Uterus (tissue), 4 donors: ENCODE results near the gene CDC20. TPM values are rescaled to one million over a fixed set of nuclear protein-coding genes. Genes with fewer than 3 reads are reported as not detected.

Experiments used
- DNase-seq, 2 donors: peaks; one replicate each; pipeline ENCODE4 v3.0.0-alpha.2; 2019 to 2020
- H3K27ac ChIP-seq, 2 donors: fragments of 200-600 bp; sonication (generic); 1 replicate in 1 of 2; 2 replicates in 1 of 2; pipeline ENCODE4 v1.5.1; 2016 to 2018
- H3K27me3 ChIP-seq, 2 donors: fragments of 200-600 bp; sonication (generic); one replicate each; pipeline ENCODE4 v1.5.1; 2018 to 2019; ENCODE audit warnings: control low read depth in 1 of 2
- H3K36me3 ChIP-seq, 2 donors: fragments of 200-600 bp; sonication (generic); one replicate each; pipeline ENCODE4 v1.5.1; 2019; ENCODE audit warnings: control low read depth in 1 of 2
- H3K4me1 ChIP-seq, 2 donors: fragments of 200-600 bp; sonication (generic); one replicate each; pipeline ENCODE4 v1.5.1; 2018 to 2019; ENCODE audit warnings: control low read depth in 1 of 2
- H3K4me3 ChIP-seq, 2 donors: fragments of 200-600 bp; sonication (generic); 1 replicate in 1 of 2; 2 replicates in 1 of 2; pipeline ENCODE4 v1.5.1; 2018 to 2019; ENCODE audit warnings: mild to moderate bottlenecking in 1 of 2
- H3K9me3 ChIP-seq, 2 donors: fragments of 200-600 bp; sonication (generic); one replicate each; pipeline ENCODE4 v1.5.1; 2019; ENCODE audit warnings: control low read depth in 1 of 2
- POLR2A ChIP-seq, 2 donors: fragments of 450-650 bp; IDR thresholded peaks; one replicate each; pipeline ENCODE4 v1.6.1; 2016; ENCODE audit warnings: antibody characterized with exemption in 2 of 2, mild to moderate bottlenecking in 1 of 2, moderate library complexity in 1 of 2
- intact Hi-C: fragments of 100-400 bp; cut with DNase I; formaldehyde crosslinking; loops from one replicate; pipeline ENCODE4 v1.15.1; 2023; ENCODE audit warnings: low total_unique reads
- total RNA-seq, 4 donors: library from RNA; depleted of rRNA in 3 of 4; stranded (reverse); fragments of >200 nt in 3 of 4; gene quantifications; one replicate each; pipeline versions ENCODE4 v1.1.0 to v1.2.4, GENCODE V29; 2014 to 2023
- TF ChIP-seq, protein P1 (sequence below), 4 experiments: fragments of 200-600 bp in 2 of 4; fragments of 450-650 bp in 2 of 4; sonication (generic) in 2 of 4; IDR thresholded peaks; one replicate each; pipeline ENCODE4 v1.5.1; 2016 to 2019; ENCODE audit warnings: antibody characterized with exemption in 4 of 4, mild to moderate bottlenecking in 2 of 4, moderate library complexity in 1 of 4
- donor health status: DM: yes; HTN: yes; CAD: no.

The CDC20 gene
- total RNA-seq, 4 donors from 2014 or later: 1.3 to 20.3 TPM; not detected in 2

DNA sequence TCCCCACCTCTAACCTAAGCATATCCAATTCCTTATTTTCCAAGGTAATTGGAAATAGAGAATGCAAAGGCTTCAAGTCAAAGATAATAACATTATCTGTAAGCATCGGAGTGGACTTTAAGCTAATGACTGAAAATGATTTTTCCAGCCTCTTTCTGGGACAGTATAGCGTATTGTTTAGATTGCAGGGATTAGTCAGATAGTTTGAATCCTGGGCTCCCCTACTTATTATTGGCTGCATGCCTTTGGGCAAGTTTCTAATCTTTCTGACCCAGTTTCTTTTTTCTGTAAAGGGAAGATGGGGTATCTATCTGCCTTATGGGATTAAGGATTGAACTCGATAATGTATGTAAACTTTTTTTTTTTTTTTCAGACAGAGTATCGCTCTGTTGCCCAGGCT lies 1.5 kb upstream of the CDC20 start:
- TF ChIP-seq, protein P1, sequence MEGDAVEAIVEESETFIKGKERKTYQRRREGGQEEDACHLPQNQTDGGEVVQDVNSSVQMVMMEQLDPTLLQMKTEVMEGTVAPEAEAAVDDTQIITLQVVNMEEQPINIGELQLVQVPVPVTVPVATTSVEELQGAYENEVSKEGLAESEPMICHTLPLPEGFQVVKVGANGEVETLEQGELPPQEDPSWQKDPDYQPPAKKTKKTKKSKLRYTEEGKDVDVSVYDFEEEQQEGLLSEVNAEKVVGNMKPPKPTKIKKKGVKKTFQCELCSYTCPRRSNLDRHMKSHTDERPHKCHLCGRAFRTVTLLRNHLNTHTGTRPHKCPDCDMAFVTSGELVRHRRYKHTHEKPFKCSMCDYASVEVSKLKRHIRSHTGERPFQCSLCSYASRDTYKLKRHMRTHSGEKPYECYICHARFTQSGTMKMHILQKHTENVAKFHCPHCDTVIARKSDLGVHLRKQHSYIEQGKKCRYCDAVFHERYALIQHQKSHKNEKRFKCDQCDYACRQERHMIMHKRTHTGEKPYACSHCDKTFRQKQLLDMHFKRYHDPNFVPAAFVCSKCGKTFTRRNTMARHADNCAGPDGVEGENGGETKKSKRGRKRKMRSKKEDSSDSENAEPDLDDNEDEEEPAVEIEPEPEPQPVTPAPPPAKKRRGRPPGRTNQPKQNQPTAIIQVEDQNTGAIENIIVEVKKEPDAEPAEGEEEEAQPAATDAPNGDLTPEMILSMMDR (IDR thresholded peaks at IDR 0.05): no peak
- no peak for TF ChIP-seq POLR2A (IDR thresholded peaks at IDR 0.05)
- Histone ChIP-seq H3K27me3 (no peaks in the 10 kb centered on the region), H3K9me3 (no peaks in the 10 kb centered on the region), H3K4me3 (no peak overlapping the region), H3K36me3 (no peaks in the 10 kb centered on the region), H3K4me1 (peaks cover 0 to 5% of the 10 kb centered on the region in 2 donors), H3K27ac (no peak overlapping the region)
- no peak for DNase-seq
- intact Hi-C loops: no loop called here

DNA sequence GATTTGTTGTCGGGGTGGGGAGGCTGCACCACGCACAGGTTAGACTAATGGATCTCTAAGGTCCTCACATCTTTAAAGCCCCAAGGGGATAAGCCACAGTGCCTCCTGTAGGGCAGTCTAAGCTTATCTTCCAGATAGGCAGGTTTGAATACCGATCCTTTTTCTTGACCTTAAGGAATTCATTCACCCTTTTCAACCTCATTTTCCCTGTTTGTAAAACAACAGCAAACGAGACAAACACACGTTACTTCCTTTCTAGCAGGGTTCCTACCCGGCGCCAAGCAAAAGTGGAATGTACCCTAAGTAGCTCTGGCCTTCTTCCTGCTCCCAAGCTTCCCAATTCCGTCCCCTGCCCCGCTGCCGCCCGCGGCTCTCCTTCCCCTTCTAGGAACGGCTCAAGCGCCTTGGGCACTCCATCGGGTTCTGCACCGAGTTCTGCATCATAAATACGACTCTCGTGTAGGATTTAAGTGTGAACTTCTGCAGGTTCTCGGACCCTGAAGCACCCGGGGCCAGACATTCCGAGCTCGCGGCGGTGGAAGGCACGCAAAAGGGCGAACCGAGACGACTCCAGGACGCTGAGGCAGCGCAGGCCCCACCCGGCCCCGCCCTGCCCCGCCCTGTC lies 548 bp upstream of the CDC20 start:
- Histone ChIP-seq H3K27ac (peak overlapping the region; percentile 86 to 88), H3K4me3 (peak overlapping the region; percentile 52 to 70), H3K9me3 (no peaks in the 10 kb centered on the region), H3K4me1 (peaks cover 0 to 5% of the 10 kb centered on the region in 2 donors), H3K36me3 (no peaks in the 10 kb centered on the region), H3K27me3 (no peaks in the 10 kb centered on the region)
- TF ChIP-seq, protein P1 (IDR thresholded peaks at IDR 0.05): peak in 1 of 4 experiments; percentile 25
- TF ChIP-seq POLR2A (IDR thresholded peaks at IDR 0.05): peak in 1 of 2 donors; percentile 27
- DNase-seq: no peak
- intact Hi-C loops: no loop called here

DNA sequence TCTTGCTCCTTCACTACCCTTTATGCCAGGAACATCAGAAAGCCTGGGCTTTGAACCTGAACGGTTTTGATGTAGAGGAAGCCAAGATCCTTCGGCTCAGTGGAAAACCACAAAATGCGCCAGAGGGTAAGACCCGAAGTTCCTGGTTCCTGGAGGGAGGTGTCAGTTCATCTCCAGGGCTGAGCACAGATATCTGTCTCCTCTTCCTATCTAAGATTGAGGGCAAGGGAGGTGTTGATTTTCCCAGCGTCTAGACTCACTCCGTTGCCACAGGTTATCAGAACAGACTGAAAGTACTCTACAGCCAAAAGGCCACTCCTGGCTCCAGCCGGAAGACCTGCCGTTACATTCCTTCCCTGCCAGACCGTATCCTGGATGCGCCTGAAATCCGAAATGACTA lies 915 bp downstream of the CDC20 start:
- TF ChIP-seq POLR2A (IDR thresholded peaks at IDR 0.05): no peak
- TF ChIP-seq, protein P1 (IDR thresholded peaks at IDR 0.05): no peak
- Histone ChIP-seq H3K4me1 (peaks cover 0 to 5% of the 10 kb centered on the region in 2 donors), H3K4me3 (no peak overlapping the region), H3K36me3 (no peaks in the 10 kb centered on the region), H3K27me3 (no peaks in the 10 kb centered on the region), H3K9me3 (no peaks in the 10 kb centered on the region), H3K27ac (no peak overlapping the region)
- intact Hi-C loops: no loop called here
- no peak for DNase-seq

DNA sequence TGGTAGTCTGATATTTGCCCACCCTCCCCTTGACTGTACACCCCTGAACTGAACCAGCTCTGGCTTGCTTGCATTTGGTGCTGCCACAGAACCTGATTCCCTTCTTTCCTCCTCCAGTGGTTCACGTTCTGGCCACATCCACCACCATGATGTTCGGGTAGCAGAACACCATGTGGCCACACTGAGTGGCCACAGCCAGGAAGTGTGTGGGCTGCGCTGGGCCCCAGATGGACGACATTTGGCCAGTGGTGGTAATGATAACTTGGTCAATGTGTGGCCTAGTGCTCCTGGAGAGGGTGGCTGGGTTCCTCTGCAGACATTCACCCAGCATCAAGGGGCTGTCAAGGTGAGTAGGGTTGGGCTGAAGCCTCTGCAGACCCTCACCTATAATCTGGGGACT lies 1.8 kb downstream of the CDC20 start:
- intact Hi-C loops: no loop called here
- TF ChIP-seq, protein P1 (IDR thresholded peaks at IDR 0.05): no peak
- no peak for TF ChIP-seq POLR2A (IDR thresholded peaks at IDR 0.05)
- Histone ChIP-seq H3K9me3 (no peaks in the 10 kb centered on the region), H3K4me3 (no peak overlapping the region), H3K27ac (no peak overlapping the region), H3K4me1 (peaks cover 0 to 5% of the 10 kb centered on the region in 2 donors), H3K36me3 (no peaks in the 10 kb centered on the region), H3K27me3 (no peaks in the 10 kb centered on the region)
- DNase-seq: no peak

DNA sequence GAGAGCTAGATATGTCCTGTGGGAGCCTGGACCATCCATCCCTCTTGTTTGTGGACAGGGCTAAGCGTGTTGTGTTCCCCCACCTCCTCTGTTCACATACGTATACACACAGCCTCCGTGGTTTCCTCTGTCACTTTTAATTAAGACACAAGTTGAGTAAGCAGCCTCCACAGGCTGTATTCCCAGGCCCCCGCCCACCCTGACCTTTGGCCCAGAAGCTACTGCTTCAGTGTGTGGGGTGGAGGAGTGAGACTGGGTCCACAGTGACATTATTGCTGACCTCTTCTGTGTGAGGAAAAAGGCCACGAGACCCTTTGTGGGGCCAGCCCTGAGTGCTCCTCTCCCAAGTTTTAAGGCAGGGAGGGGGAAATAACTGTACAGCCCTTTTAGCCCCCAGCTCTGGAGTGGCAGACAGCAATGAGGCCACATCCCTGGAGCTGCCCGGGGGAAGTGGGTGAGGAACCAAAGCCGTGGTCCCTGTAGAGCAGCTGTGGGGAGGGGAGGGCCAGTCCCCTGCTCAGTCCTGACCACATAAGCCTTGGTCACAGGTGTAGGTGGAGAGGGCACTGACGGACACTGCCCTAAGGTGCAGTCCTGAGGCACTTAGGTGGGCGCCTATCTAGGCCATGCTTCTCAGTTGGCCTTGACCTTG lies 4.6 kb downstream of the CDC20 start:
- H3K27me3 ChIP-seq: no peaks in the 10 kb centered on the region
- no peaks in the 10 kb centered on the region for H3K36me3 ChIP-seq
- no peak overlapping the region for H3K27ac ChIP-seq
- H3K4me1 ChIP-seq: peaks cover 0 to 15% of the 10 kb centered on the region in 2 donors
- DNase-seq: no peak
- no peak for TF ChIP-seq POLR2A (IDR thresholded peaks at IDR 0.05)
- TF ChIP-seq, protein P1 (IDR thresholded peaks at IDR 0.05): no peak
- H3K4me3 ChIP-seq: no peak overlapping the region
- intact Hi-C loops: no loop called here
- H3K9me3 ChIP-seq: no peaks in the 10 kb centered on the region
